ENCODE results near the gene ERCC8.

The ERCC8 gene

GRCh38 chr5:60833520-60833919 lies 111.3 kb downstream of the ERCC8 start:
- no peak for FAIRE-seq

- no peak for FAIRE-seq
Measured at GRCh38 chr5:60830581-60831127, 114.2 kb downstream of the ERCC8 start.

- no peak for FAIRE-seq
Measured at GRCh38 chr5:60829490-60830266, 115.2 kb downstream of the ERCC8 start.

- FAIRE-seq = no peak
Measured at GRCh38 chr5:60827201-60827600, 117.7 kb downstream of the ERCC8 start.

- FAIRE-seq = no peak
Measured at GRCh38 chr5:60826653-60827052, 118.2 kb downstream of the ERCC8 start.

Measured in endometrium (tissue), 2 donors.